GM10266 (cell line): ENCODE results near the gene SEC31B.

Experiments
- DNase-seq: peaks from one replicate; pipeline ENCODE4 v3.0.0; 2012; ENCODE audit errors: extremely low spot score
- CTCF ChIP-seq: IDR thresholded peaks from 2 replicates; pipeline ENCODE4 v1.5.1; 2012; ENCODE audit warnings: mild to moderate bottlenecking, low read depth; ENCODE audit not compliant: control insufficient read depth, insufficient read depth; ENCODE audit errors: missing control alignments

Gene SEC31B

GRCh38 chr10:100446130-100446761, 73.4 kb downstream of the SEC31B start:
- no peak for DNase-seq
- no peak for TF ChIP-seq CTCF

GRCh38 chr10:100442548-100442947, 77.1 kb downstream of the SEC31B start:
- DNase-seq: no peak

GRCh38 chr10:100438674-100439315, 80.9 kb downstream of the SEC31B start:
- TF ChIP-seq CTCF: no peak
- DNase-seq: no peak

More at GRCh38 chr10:100442548-100442947, 77.1 kb downstream of the SEC31B start:
- TF ChIP-seq CTCF: no peak
